HG03159 (cell line): ENCODE data around the gene ARHGAP29.

Source experiments
- ATAC-seq: cut with Tn5 transposase; IDR thresholded peaks from one replicate; pipeline ENCODE4 v1.9.1; 2021; ENCODE audit warnings: mild to moderate bottlenecking, moderate library complexity; ENCODE audit not compliant: unreplicated experiment

ARHGAP29 gene, protein sequence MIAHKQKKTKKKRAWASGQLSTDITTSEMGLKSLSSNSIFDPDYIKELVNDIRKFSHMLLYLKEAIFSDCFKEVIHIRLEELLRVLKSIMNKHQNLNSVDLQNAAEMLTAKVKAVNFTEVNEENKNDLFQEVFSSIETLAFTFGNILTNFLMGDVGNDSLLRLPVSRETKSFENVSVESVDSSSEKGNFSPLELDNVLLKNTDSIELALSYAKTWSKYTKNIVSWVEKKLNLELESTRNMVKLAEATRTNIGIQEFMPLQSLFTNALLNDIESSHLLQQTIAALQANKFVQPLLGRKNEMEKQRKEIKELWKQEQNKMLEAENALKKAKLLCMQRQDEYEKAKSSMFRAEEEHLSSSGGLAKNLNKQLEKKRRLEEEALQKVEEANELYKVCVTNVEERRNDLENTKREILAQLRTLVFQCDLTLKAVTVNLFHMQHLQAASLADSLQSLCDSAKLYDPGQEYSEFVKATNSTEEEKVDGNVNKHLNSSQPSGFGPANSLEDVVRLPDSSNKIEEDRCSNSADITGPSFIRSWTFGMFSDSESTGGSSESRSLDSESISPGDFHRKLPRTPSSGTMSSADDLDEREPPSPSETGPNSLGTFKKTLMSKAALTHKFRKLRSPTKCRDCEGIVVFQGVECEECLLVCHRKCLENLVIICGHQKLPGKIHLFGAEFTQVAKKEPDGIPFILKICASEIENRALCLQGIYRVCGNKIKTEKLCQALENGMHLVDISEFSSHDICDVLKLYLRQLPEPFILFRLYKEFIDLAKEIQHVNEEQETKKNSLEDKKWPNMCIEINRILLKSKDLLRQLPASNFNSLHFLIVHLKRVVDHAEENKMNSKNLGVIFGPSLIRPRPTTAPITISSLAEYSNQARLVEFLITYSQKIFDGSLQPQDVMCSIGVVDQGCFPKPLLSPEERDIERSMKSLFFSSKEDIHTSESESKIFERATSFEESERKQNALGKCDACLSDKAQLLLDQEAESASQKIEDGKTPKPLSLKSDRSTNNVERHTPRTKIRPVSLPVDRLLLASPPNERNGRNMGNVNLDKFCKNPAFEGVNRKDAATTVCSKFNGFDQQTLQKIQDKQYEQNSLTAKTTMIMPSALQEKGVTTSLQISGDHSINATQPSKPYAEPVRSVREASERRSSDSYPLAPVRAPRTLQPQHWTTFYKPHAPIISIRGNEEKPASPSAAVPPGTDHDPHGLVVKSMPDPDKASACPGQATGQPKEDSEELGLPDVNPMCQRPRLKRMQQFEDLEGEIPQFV

DNA sequence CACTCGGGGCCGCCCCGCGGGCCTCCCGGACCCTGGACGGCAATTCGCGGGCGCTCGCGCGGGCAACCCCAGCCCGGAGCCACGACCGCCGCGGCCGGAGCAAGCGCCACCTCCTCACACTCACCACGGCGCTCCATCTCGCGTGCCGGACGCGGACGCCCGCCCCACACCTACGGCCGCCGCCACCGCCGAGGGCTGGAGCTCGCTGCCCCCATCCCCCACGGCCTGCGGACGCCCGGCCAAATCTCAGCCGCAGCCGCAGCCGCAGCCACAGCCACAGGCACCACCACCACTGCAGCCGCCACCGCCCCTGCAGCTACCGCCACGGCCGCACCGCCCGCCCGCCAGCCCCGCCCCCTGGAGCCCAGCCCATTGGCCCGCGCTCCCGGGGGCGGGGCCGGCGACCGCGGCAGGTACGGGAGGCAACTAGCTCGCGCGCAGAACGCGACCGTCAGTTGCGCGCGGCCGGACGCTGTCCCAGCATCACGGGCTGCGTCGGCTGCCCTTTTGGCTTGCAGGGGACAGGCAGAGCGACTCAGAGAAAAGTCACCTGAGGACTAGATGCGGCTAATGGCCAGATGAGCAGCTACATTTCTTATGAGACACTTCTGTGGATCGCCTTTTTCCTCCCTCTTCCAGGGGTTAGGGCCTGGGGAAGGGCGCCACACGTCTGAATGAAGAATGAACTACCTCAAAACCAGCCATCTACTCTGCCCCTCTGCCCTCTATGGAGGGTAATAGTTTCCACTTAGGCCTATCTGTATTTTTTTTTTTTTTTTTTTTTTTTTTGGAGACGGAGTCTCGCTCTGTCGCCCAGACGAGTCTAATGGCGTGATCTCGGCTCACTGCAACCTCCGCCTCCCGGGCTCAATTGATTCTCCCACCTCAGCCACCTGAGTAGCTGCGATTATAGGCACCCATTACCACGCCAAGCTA is at the start of gene ARHGAP29:
Gene ARHGAP29 (minus strand): TSS at position 294 of the 936 bp plus-strand sequence. CDS start 5,973 bp downstream, outside the sequence.
- peak; percentile 83 for ATAC-seq

DNA sequence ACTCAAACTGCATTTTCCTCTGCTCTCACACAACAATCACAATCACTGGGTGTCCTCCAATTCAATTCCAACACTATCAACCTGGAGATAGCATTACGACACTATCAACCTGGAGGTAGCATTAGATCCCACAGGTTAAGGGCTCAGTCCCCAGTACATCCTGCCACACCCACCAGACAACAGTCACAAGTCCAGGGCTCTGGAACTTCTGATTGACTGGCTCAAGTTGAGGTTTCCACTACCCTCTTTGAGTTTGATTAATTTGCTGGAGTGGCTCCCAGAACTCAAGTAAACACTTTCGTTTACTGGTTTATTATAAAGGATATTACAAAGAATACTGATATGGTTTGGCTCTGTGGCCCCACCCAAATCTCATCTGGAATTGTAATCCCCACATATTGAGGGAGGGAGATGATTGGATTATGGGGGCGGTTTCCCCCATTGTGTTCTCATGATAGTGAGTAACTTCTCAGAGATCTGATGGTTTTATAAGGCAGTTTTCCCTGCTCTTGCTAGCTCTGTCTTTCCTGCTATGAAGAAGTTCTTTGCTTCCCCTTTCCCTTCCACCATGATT is 49.6 kb upstream of the ARHGAP29 start:
- ATAC-seq, result no peak

DNA sequence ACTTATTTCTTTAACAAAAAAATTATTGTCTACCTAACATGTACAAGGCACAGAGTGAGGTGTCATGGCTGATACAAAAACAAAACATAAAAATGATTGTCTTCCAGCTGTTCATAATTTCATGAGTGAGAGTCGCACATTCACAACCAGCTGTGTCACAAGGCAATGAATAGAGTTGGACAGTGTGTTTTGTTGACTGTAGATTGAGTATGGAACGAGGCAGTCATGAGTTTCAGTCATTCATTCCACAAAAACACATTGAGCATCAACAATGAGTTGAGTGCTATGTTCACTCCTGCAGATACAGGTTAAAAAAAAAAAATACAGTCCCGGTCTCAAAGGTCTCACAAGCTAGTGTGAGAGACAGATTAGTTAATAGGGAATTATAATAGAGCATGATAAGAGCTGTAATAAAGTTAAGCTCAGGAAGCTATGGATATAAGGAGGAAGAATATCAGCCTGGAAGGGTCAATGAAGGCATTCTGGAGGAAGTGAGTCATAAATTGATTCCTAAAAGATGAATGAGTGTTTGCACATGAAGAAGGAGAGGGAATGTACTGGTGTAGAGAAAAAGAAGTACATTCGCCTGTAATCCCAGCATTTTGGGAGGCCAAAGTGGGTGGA is 47.8 kb upstream of the ARHGAP29 start:
- no peak for ATAC-seq

DNA sequence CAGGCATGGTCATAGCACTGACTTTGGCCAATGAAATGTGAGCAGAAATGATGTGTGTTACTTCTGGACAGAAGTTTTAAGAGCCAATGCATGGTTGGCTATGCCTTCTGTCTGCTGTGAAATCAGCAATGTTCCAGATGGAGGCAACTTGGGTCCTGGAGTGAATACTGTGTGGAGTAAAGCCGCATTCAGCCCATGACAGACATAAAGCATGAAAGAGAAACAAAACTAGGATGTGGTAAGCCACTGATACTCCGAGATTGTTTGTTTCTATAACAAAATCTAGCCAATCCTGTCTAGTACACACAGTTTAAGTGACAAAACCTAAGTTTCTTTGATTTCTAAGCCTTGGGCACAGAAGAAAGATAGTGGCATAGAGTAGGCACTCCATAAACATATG is 47.1 kb upstream of the ARHGAP29 start:
- ATAC-seq, result peak; percentile 72

- ATAC-seq, result no peak
These were observed 46.1 kb upstream of the ARHGAP29 start for GRCh38 chr1:94283462-94283861.

DNA sequence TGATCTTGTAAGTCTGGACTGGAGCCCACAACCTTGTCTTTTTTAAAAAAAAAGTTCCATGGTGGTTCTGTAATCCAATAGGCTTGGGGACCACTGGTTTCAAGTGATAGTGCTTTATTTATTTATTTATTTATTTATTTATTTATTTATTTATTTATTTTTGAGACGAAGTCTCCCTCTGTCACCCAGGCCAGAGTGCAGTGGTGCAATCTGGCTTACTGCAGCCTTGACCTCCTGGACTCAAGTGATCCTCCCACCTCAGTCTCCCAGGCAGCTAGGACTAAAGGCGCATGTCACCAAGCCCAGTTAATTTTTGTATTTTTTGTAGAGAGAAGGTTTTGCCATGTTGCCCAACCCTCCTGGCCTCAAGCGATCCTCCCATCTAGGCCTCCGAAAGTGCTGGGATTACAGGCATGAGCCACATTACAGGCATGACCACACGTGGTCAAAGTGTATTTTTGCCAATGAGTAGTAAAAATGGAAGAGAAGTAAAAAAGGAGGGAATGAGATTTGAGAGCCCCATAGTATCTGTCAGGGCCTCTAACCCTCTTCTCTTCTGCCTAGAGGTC is 44.8 kb upstream of the ARHGAP29 start:
- no peak for ATAC-seq

DNA sequence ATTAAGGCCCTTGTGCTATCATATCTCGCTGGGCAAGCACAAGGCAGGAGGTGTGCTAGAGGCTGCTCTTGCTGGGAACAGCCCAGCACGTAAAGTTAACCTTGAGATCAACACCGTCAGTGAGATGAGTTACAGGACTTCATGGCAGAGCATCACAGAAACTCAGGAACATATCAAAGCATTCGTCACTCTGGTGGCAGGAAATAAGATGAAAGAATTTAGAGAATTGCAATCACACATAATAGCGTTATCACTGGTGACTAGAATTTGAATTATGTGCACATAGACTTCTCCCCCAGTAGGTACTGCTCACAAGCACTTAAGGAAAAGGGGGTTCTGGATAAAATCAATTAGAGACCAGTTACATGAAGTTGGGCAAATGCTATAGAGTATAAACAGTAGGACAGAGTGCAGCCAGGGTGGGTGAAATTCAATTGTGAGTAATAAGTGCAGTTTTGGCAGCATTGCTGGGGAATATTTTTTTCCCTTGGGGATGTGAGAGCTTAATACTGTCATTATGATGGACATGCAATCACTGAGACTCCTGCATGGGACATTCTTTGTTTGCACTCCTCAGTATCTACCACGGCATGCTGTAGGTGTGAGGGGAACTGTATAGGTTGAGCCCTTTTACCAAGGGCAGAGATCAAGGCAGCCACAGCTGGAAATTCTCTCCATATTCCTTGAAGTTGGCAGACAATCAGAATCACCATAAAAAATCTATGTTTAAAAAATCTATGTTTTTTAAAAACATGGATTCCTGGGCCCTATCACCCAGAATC is 44.2 kb upstream of the ARHGAP29 start:
- ATAC-seq, result no peak

DNA sequence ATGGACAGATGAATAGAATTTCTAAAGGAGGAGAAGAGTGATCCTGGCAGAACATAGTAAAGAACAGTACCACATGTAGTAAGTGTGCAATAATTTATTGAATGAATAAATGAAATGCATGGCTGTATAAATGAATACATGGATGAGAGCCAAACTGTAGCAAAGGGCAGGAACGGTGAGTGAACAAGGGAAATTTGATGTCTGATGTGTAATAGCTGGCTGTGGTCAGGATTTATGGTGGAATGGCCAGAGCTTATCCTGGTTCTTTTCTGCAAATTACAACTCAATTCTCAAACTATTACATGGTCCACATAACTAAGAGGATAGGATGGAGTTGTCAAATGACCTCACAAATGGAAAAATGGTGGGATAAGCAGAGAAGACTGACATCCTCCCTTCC is 43.2 kb upstream of the ARHGAP29 start:
- ATAC-seq, result no peak

DNA sequence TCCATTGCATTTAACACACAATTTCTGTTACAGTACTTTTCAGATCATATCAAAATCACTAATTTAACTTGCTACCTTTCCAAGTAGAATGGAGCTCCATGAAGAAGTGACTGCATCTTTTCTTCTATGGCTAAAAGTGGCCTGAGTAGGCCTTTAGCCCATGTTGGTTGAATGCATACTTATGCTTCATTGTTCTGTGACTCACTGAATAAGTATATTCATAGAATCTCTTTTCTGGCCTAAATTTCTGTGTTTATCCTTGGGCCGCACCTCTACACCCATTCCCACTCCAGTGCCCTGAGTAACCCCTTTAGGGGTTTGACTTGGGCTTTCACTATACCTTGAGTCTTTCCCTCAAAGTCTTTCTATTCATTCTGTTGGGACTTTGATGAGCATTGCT is 42.1 kb upstream of the ARHGAP29 start:
- no peak for ATAC-seq

DNA sequence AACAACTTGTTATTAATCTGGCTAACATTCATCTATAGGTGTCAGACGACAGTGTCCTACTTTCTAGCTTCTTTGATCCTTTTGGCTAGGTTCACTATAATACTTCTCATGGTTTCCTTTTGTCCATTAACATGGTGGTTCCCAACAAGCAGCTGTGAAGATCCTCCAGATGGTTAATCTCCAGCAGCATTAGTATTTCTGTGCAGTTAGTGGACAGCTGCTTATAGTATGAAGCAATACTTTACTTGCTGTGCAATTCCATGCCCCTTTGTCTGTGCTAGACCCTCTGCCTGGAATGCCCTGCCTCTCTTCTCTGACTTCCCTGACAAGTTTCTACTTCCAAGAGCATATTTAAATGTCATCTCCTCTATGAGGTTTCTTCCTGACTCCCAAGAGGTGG is 41.7 kb upstream of the ARHGAP29 start:
- no peak for ATAC-seq

DNA sequence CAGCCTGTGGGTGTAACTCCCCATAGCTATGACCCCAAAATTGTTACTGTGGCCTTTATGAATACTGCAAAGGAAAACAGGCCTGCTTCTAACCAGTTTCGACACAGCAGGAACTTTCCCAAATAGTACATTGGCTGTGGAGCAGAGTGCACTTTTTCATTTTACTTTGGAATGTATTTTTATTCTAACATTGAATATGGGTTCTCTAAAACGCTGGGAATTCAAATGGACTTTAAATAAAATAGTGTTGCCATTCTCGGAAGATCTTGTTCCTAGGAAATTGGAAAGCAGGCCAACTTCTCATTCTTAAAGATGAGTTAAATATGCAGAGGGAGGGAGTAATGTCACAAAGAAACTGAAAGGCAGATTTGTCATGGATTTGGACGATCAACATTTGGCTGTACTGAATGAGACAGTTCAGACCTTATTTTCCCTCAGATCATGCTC is 39.6 kb upstream of the ARHGAP29 start:
- no peak for ATAC-seq

DNA sequence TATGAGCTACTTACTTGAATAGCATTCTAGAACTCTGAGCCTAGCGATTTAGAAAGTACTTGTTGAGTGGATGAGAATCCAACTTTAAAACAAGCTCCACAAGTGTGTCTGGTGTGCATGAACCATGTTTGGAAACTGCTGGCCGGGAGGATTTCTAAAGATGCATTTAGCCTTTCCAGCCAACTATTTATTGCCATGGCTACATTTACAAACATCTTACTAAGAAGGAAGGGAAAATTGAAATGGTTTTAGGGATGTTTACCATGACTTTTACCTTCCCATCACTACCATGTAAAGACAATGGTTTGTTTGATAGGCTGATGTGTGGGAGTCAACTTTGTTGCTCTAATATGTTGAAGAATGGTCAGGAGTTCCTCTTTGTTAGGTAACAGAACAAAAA is 37.7 kb upstream of the ARHGAP29 start:
- ATAC-seq, result no peak

DNA sequence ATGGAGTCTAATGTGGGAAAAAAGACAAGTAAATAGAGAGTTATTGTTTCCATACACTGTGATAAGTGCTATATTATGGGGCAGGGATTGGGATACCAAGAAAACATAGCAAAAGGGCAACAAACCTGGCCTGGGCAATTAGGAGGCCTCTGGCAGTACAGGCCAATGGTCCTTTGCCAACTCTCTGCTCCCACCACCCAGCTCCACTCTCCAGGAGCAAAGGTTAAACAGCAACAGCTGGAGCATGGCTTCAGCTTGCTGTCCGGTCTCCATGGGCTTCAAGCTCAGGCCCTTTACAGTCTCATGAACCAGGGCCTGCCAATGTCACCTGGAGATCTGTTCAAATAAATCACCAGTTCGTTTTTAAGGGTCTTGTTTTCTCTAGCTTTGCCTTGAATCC is 37.2 kb upstream of the ARHGAP29 start:
- no peak for ATAC-seq

GRCh38 chr1:94273111-94273510 is 35.7 kb upstream of the ARHGAP29 start:
- ATAC-seq, result no peak

DNA sequence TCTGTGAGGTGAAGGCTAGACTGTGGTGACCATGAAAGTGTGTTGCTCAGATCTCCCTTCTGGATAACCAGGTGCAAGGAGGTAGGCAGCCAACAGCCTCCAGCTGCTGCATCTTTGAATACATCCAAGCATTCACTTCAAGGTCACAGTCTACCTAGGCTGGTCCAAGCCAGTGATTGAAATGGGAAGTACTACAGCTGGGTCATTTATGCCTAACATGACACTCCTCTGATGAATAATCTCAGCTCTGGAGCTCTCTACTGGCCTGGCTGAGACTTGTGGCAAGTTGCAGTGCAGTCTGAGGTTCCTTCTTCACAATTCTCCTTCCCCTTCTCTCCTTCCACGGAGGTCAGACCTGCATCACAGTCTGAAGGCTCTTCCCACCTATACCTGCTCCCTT is 35.0 kb upstream of the ARHGAP29 start:
- no peak for ATAC-seq

DNA sequence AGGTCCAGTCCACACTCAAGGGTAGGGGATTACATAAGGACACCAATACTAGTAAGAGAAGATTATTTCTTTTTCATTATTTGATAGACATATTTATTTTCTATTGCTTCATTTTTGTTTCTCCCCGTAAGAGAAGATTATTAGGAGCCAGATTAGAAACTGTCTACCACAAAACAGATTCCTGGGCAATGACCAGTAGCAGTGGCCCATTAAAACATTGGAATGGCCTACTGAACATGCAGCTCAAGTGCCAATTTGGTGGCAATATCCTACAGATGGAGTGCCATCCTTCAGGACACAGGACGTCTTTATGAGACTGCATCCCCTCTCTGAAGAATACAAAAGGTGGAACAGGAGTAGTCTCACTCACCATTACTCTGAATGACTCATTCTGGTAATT is 34.0 kb upstream of the ARHGAP29 start:
- no peak for ATAC-seq

DNA sequence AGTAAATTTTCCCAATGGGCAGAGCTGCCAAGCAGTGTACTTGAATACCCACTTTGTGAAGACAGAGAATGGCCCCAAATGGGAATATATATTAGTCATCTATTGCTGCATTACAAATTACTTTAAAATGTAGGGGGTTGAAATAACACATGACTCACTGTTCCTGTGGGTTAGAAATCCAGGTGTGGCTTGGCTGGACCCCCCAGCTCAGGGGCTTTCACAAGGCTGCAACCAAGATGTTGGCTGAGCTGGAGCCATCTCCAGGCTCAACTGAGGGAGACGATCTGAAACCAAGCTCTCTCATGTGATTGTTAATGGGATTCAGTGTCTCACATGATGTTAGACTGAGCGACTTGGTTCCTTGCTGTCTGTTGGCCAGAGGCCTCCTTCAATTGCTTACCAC is 33.4 kb upstream of the ARHGAP29 start:
- no peak for ATAC-seq

- ATAC-seq, result no peak
These were observed 32.5 kb upstream of the ARHGAP29 start for GRCh38 chr1:94269921-94270320.
